ENCODE results near the gene SLC11A1.

Gene SLC11A1

GRCh38 chr2:218395090-218395444, 13.0 kb downstream of the SLC11A1 start:
- no peak for DNase-seq

GRCh38 chr2:218395456-218395825, 13.4 kb downstream of the SLC11A1 start:
- no peak for DNase-seq

- peak; percentile 96 to 97 for DNase-seq
Measured at GRCh38 chr2:218395826-218396687, 14.0 kb downstream of the SLC11A1 start.

- DNase-seq, result peak; percentile 64 to 74
Measured at GRCh38 chr2:218396688-218397462, 14.8 kb downstream of the SLC11A1 start.

- DNase-seq, result no peak
Measured at GRCh38 chr2:218397463-218397819, 15.4 kb downstream of the SLC11A1 start.

- peak in 1 of 2 donors; percentile 60 for DNase-seq
Measured at GRCh38 chr2:218397820-218398436, 15.9 kb downstream of the SLC11A1 start.

- DNase-seq, result peak; percentile 52 to 64
Measured at GRCh38 chr2:218398437-218399390, 16.6 kb downstream of the SLC11A1 start.

GRCh38 chr2:218399391-218400166, 17.5 kb downstream of the SLC11A1 start, which contains the start of gene CTDSP1:
TSS of gene CTDSP1 (plus strand) at chr2:218399868. CDS start at chr2:218400091, 223 bp downstream.
- DNase-seq, result peak; percentile 88 to 91

GRCh38 chr2:218400167-218400929, 18.3 kb downstream of the SLC11A1 start:
- peak in 1 of 2 donors; percentile 50 for DNase-seq

GRCh38 chr2:218400930-218401881, 19.1 kb downstream of the SLC11A1 start:
- DNase-seq, result no peak

GRCh38 chr2:218401890-218402289, 19.8 kb downstream of the SLC11A1 start:
- no peak for DNase-seq

GRCh38 chr2:218402491-218402901, 20.4 kb downstream of the SLC11A1 start:
- DNase-seq, result no peak

- no peak for DNase-seq
Measured at GRCh38 chr2:218402911-218403411, 20.9 kb downstream of the SLC11A1 start.

- no peak for DNase-seq
Measured at GRCh38 chr2:218403810-218404209, 21.7 kb downstream of the SLC11A1 start.

- DNase-seq, result no peak
Measured at GRCh38 chr2:218404351-218405085, 22.4 kb downstream of the SLC11A1 start.

- DNase-seq, result no peak
Measured at GRCh38 chr2:218405086-218405745, 23.1 kb downstream of the SLC11A1 start.

- DNase-seq, result no peak
Measured at GRCh38 chr2:218405746-218406208, 23.7 kb downstream of the SLC11A1 start.
